Erythroblast (primary cell): ENCODE data around the gene GALNT10.

Experiments
- DNase-seq, 2 experiments: peaks; one replicate each; lab custom pipeline; 2025; lab: John Stamatoyannopoulos, UW
- GATA1 ChIP-seq: IDR thresholded peaks from 2 replicates; pipeline ENCODE4 v1.6.1; 2011; ENCODE audit warnings: low read depth, mild to moderate bottlenecking, control low read depth, low read length, moderate library complexity
- POLR2A ChIP-seq: IDR thresholded peaks from 2 replicates; pipeline ENCODE4 v1.6.1; 2011; ENCODE audit warnings: mild to moderate bottlenecking, low read length

GALNT10 gene

DNA sequence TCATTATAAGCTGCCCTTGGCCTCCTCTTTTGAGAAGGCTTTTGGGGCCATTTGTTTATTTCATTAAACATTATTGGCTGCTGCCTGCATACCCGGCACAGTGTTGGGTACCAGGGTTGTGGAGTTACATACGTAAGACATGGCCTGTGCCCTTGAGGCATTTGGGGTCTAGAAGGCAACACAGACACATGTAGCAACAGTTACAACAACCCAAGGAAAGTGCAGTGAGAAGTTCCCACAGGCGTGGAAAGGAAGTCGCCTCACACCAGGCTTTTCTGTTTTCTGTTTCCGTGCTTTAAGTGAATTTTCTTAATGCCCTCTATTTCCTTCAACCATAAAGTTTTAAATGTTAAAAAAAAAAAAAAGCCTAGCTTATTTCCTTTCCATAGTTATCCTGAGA, 47.4 kb downstream of the GALNT10 start:
- TF ChIP-seq POLR2A (no peak), GATA1 (no peak)
- DNase-seq: no peak

DNA sequence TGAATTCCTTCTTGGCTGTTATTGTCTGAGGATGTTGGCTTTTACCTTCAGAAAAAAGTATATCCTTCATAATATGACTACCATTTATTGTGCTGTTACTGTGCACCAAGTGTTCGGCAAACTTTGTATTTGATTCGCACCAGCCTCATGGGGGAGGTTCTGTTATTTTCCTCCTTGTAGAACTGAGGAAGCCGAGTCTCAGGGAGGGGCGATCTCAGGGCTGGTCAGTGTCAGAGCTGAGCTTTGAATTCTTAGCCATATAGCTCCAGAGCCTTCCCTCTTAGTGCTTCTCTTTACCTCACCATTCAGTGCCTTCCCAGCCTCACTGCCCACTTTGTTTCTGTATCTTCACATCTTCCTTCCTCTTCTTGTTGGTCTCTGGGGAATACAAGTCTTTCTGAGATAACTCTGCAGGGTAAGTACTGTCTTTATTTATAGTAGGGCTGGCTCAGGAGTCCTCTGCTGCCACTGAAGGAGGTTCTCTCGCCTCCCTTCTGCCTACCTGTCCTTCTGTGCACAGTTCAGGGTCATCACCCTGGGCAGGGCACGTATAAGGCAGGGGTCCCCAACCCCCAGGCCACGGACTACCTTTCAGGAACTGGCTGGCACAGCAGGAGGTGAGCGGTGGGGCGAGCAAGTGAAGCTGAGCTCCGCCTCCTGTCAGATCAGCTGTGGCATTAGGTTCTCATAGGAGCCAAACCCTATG, 48.4 kb downstream of the GALNT10 start:
- no peak for DNase-seq
- no peak for TF ChIP-seq POLR2A
- TF ChIP-seq GATA1: no peak

DNA sequence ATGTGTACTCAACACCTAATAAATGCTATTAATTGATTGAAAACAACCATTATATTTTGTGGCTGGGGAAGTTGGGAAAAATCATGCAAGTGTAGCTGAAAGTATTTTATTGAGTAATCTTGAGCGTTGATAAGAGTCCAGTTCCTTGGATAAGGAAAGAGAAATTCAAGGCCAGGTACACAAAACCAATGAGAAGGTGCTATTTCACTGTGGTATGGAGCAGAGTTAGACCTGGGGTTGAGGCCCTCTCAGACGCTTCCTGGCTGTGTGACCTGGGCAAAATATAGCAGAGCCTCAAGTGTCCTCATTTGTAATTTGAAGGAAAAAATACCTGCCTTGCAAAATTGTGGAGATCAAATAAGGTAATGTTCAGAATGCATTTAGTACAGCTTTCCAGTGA, 50.1 kb downstream of the GALNT10 start:
- TF ChIP-seq GATA1: no peak
- no peak for TF ChIP-seq POLR2A
- no peak for DNase-seq

DNA sequence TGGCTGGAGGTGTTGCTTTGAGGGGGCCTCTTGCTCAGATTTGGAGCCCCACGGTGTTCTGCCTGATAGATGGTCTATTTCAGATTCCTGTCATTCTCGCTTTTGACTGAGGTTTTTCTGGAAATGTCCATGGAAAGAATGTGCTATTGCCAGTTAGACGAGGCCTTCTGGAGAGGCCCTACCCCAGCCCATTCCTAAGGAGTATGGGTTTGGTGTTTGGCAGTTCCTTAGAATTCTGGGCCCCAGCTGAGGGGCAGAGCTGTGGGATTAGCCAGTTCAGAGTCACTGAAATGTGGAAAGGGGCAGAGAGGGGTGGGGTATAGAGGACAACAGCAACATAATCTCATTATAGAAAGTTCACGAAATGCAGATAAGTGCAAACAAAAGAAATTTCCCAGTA, 50.5 kb downstream of the GALNT10 start:
- no peak for DNase-seq
- TF ChIP-seq POLR2A: no peak
- TF ChIP-seq GATA1: no peak

DNA sequence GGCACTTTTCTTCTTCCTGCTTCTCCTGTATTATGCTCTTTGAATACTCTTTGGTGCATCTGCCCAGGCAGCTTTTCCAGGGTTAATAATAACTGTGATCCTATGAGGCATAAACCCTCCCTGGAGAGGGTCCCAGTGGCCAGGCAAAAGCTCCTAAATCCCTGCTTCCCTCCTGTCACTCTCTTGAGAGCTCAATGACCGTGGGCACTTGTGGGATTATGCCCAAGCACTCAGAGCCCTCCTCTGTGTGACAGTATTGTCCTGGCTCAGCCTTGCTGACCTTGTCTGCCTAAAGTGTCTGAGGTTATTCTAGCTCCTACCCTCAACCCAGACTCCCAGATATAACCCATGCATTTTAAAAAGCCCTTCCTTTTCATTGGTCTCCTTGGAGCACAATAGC, 51.9 kb downstream of the GALNT10 start:
- no peak for TF ChIP-seq GATA1
- TF ChIP-seq POLR2A: no peak
- no peak for DNase-seq

DNA sequence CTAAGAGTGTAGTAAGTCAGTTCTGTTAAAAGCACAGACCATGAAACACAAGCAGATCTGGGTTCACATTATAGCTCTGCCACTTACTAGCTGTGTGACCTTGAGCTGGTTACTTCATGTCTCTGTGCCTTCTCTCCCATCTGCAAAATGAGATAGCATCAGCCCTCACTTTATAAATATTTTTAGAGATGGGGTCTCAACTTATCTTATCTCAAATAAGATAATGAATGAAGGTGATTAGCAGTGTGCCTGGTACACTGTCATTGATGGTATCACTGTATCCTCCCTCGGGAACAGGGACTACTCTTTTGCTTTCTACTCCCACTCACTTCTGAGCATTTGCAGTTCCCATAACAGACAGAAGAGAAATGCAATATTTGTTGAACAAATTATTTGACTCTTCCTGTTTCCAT, 52.4 kb downstream of the GALNT10 start:
- no peak for DNase-seq
- TF ChIP-seq POLR2A (no peak), GATA1 (no peak)

DNA sequence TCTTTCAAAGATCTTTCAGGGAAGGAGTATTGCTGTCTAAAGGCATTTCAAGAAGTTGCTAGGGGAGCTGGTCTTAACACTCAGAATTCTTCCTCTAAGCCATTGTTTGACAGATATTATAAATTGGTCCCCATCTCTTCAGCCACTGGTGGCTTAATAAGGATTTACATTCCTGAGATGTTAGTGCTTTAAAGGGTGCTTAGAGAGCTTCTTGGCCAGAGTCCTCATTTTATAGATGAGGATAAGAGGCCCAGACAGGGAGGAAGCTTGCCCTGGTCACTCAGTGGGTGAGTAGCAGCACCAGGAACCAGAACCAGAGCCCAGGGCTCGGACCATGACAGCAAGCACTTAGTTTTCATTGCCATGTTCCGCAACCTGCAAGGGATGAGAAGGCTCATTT, 53.2 kb downstream of the GALNT10 start:
- no peak for DNase-seq
- TF ChIP-seq POLR2A (no peak), GATA1 (no peak)

DNA sequence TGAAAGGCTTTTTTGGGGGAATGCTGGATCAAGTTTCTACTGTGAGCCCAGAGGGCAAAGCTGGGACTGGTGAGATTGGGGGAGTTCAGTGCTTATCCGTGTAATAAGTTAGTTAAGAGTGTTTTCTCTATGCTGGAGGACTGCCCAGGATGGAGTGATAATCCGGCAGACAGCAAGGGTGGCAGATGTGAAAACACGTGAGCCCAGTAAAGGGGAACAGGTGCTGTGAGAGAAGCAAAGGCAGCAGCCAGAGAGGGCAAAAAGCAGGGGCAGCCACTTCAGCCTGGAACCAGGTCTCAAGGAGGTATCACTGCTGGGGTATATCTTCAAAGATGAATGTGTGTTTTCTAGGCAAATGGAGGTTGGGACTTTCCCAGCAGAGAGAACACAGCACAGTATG, 53.9 kb downstream of the GALNT10 start:
- TF ChIP-seq GATA1 (no peak), POLR2A (no peak)
- DNase-seq: no peak

DNA sequence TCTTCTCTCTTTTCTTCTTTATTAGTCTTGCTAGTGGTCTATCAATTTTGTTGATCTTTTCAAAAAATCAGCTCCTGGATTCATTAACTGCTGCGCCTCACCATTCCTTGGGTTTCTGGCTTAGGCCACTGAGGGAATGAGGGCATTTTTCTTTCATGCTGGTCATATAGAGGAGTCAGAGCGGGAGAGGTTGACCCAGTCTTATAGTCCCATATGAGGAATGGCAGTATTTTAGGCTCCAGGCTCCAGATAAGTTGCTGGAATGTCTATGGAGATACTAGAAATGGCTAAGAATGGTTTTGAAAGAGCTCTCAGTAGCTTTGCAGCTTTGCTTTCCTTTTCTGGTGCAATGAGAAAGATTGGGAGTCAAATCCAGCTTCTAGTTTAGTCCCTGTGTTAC, 58.2 kb downstream of the GALNT10 start:
- TF ChIP-seq POLR2A (no peak), GATA1 (no peak)
- no peak for DNase-seq

DNA sequence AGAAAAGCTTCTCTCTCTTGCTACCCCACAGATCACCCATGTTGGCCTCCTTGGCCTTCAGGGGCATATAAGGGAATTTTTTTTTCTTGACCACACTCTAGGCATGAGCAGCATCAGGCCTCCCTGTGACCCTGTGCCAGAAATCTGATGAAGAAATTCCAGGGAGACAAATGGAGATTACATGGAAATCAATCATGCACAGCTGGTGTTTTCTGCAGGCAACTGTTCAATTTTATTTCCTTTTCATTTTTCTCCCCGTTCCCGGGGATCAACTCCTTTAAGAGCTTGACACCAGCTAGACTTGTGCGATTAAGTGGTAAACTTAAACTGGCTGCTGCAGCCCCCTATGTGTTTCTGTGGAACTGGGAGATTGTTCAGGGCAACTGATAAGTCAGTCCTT, 59.3 kb downstream of the GALNT10 start:
- no peak for DNase-seq
- no peak for TF ChIP-seq POLR2A
- TF ChIP-seq GATA1: no peak

DNA sequence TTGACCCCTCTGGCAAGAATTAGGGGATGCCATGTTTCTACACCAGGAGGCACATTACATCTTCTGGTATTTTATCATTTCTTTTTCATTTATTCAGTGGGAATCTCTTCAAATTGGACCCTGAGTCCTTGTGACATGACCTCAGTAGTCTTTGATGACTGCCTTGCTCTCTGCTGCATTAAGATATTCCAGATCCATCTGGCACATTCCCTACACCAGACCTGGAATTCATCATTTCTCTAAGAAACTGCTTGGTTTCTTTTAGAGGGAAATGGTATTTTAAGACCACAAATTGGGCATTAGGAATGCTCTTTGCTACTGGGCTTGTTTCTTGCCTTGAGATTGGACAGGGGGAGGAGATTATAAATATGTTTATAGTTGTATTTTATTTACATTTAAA, 61.0 kb downstream of the GALNT10 start:
- TF ChIP-seq POLR2A (no peak), GATA1 (no peak)
- no peak for DNase-seq

DNA sequence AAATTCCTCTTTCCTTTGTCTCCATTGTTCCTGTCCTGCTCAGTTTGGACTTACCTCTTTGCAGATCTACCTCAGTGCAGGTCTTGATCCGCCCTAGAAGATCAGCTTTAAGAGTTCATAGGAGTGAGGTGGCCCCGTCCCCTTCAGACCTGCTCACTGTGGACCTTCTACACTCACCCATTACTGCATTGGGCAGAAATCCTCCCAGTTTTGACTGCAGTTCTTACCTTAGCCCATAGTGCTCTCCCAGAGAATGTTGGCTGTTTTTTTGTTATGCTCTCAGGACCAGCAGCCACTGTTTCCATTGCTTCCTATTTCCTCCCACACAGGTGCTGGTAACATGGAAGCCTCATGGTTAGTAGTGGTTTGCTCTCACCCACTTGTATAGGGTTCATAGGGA, 63.3 kb downstream of the GALNT10 start:
- TF ChIP-seq POLR2A: no peak
- no peak for TF ChIP-seq GATA1

DNA sequence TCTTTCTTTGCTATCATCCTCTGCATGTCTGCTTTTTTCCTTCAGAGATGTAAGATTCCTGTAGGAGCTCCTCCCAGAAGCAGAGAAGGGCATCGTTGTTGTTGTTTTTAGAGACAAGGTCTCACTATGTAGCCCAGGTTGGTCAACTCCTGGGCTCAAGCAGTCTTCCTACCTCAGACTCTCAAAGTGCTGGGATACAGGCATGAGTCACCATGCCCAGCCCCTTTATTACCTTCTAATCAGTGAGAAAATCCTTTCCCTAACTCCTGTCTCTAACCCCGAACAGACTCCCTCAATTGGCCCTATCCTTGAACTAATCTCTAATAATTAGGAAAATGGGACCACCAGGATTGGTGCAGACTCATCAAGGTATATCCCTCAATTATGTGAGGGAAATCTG, 64.4 kb downstream of the GALNT10 start:
- no peak for TF ChIP-seq GATA1
- DNase-seq: no peak

More for the DNA sequence above, 63.3 kb downstream of the GALNT10 start:
- no peak for DNase-seq

DNA sequence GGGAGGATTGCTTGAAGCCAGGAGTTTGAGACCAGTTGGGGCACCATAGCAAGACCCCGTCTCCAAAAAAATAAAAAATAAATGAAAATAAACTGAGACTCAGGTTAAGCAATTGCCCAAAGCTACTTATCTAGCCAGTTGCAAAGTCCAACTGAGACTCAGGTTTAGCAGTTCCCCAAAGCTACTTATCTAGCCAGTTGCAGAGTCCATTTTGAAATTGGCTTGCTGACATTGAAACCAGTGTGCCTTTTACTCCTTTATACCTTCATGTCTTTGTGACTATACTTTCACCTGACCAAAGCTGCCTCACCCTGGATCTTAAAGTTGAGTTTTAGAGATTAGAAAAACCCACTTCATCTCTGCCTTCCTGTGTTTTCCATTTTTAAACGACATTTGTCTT, 66.5 kb downstream of the GALNT10 start:
- no peak for TF ChIP-seq POLR2A
- no peak for TF ChIP-seq GATA1

DNA sequence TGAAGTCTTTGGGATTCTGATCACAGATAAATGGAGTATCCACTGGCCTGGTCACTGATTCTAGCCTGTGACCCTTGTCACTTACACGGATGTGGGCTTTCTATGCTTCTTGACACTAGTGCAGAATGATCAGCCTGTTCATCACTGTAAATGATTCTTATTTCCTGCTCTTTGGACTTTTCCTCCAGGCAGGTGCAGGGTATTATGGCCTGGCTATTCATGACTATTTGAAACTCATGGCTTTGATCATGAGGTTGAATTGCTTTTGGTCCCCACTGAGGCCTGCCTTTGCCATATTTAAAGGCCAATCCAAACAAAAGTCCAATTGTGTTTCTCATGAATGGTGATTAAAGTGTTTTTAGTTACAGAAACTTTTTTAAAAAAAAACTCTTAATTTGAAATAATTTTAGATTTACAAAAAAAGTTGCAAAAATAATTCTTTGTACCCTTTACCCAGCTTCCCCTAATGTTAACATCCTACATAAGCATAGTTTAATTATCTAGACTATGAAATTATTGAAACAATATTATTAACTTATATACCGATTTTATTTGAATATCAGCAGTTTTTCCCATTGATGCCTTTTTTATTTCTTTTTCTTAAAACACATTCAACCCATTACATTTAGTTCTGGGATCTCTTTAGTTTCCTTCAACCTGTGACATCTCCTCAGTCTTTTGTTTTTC, 68.1 kb downstream of the GALNT10 start:
- TF ChIP-seq POLR2A (no peak), GATA1 (no peak)
- DNase-seq: no peak

More for the DNA sequence above, 66.5 kb downstream of the GALNT10 start:
- peak in 1 of 2 experiments; percentile 21 for DNase-seq
